Medulla oblongata (tissue), 1 donor: Measurements from ENCODE around the gene TUBB3.
A peak's percentile ranks its signal among the peaks of the same experiment; 100 is the strongest.
"Not testable (repeated sequence)": the region's sequence is repeated elsewhere in the genome, so short reads cannot be mapped to it uniquely, and the experiment has no call there.

Experiments used
- DNase-seq: peaks from one replicate; pipeline ENCODE4 v3.0.0-alpha.2; 2015; ENCODE audit errors: extremely low spot score

The TUBB3 gene

DNA sequence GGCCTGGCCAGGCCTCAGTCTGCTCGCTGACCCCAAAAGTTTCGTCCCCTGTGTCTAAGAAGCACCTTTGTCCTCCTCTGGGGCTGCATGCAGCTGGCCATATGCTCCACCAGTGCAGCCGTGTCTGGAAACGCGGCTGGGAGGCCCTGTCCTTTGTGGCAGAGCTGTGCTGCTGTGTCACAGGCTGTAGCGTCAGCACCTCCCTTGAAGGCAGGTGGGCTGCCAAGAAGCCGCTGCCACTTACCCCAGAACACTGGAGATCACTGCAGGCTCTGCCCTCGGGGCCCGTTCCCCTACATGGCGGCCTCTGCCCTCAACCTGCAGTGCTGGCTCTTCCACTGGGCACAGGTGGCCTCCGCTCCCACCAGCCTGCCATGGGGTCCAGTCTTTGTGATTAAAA is 20.2 kb upstream of the TUBB3 start:
- no peak for DNase-seq

DNA sequence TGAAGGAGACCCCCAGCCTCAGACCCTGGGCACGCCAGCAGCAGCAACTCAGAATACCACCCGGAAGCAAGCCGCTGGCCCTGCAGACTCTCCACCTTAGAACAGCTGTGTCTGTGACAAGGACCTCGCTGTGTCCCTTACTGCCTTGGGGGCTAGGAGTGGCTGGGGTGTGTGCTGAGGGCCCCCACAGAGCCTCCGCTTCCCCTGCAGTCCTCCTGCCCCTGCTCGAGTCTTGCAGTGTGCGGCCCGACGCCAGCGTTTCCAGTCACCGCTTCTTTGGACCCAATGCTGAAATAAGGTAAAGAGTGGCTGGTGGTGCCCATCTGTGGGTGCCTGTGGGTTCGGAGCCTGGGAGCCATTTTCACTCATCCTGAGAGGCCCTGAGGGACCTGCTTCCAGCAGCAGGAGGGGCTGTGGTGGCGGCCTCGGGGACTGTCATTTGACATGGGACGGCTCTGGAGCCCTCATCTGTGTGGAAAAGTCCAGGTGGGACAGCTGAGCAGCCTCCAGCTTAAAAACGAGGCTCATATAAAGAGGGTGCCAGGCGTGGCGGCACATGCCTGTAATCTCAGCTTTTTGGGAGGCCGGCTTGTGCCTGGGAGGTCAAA is 19.1 kb upstream of the TUBB3 start:
- no peak for DNase-seq

- no peak for DNase-seq
These were observed 18.3 kb upstream of the TUBB3 start for GRCh38 chr16:89904606-89905510.

- DNase-seq, result no peak
These were observed 17.5 kb upstream of the TUBB3 start for GRCh38 chr16:89905511-89906139.

GRCh38 chr16:89906140-89907025 is 16.8 kb upstream of the TUBB3 start:
- DNase-seq, result no peak

DNA sequence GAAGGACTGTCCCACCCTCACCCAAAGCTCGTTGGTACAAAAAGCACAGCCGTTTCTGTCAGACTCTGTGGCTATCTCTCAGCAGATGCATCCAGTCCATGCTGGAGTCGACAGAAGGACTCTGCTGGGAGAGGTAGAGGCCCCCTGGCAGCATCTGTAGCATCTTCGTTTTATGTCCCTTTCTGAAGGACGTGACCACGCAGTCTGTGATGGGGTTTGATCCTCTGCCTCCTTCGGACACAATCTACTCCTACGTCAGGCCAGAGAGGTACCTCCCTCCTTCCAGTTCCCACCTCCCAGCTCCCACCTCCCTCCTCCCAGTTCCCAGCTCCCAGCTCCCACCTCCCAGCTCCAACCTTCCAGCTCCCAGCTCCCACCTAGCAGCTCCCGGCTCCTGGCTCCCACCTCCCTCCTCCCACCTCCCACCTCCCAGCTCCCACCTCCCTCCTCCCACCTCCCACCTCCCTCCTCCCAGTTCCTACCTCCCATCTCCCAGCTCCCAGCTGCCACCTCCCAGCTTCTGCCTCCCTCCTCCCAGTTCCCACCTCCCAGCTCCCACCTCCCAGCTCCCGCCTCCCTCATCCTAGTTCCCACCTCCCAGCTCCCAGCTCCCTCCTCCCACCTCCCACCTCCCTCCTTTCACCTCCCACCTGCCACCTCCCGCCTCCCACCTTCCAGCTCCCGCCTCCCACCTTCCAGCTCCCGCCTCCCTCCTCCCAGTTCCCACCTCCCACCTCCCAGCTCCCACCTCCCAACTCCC is 15.9 kb upstream of the TUBB3 start:
- DNase-seq, result no peak

DNA sequence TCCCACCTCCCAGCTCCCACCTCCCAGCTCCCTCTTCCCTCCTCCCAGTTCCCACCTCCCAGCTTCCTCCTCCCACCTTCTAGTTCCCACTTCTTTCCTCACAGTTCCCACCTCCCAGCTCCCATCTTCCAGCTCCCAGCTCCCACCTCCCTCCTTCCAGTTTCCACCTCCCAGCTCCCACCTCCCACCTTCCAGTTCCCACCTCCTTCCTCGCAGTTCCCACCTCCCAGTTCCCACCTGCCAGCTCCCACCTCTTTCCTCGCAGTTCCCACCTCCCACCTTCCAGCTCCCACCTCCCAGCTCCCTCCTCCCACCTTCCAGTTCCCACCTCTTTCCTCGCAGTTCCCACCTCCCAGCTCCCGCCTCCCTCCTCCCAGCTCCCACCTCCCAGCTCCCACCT is 14.9 kb upstream of the TUBB3 start:
- DNase-seq, result no peak

DNA sequence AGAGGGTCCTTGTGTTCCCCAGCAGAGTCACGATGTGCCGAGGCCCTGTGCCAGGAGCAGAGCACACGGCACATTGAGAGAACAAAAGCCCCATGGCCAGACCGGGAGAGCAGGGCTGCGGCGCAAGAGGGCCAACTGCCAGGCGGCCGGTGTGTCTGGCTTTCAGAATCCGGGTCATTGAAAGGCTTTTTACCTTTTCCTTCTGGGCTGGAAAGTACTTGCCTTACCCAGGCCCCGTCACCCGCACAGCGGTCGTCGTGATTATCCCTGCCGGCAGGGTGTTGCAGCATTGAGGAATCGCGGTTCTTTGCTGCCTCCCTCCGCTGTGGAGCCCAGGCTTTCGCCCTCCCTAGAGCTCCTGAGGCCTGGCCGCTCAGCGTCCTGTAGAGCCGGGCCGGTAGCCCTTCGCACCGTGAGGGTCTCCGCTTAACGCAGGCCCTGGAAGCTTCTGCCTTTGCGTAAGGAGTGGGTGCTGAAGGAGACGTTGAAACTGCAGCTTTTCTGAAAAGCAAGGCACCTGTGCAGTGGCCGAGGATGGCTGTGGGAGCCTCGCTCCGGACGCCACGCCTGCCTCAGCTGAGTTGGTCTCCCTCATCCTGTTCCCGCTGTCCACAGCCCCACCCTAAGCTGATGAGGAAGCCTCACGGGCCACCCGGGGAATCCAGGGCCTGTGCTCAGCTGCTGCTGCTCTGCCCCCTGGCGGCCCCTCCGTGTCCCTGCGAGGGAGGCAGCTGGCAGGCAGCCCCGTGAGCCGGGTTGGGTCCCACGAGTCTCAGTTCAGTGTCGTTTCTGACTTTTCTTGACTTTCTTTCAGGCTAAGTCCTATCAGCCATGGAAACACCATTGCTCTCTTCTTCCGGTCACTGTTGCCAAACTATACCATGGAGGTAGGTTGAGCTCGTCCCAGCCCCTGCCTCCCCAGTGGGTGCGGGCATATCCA is 13.1 kb upstream of the TUBB3 start:
- peak; percentile 87 for DNase-seq

GRCh38 chr16:89910717-89911354 is 12.3 kb upstream of the TUBB3 start:
- no peak for DNase-seq

GRCh38 chr16:89911375-89911774 is 11.8 kb upstream of the TUBB3 start:
- DNase-seq, result no peak

GRCh38 chr16:89912143-89912542 is 11.0 kb upstream of the TUBB3 start:
- DNase-seq, result no peak

DNA sequence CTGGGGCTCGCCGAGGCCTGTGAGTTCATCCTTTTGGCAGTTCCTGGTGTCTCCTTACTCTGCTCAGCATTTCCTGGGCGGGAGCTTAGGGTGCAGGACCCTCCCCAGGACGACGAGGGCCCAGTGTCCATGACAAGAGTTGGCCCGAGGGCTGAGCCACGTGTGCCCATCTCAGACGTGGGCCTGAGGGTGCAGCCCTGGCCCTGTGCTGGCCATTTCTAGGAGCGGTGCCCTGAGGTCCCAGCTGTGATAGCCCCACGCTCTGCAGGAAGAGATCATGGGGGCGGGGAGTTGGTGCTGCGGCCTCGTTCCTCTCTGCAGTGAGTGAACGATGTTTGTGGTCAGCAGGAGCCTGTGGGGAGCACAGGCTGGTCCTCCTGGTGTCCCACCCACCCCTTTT is 10.5 kb upstream of the TUBB3 start:
- no peak for DNase-seq

DNA sequence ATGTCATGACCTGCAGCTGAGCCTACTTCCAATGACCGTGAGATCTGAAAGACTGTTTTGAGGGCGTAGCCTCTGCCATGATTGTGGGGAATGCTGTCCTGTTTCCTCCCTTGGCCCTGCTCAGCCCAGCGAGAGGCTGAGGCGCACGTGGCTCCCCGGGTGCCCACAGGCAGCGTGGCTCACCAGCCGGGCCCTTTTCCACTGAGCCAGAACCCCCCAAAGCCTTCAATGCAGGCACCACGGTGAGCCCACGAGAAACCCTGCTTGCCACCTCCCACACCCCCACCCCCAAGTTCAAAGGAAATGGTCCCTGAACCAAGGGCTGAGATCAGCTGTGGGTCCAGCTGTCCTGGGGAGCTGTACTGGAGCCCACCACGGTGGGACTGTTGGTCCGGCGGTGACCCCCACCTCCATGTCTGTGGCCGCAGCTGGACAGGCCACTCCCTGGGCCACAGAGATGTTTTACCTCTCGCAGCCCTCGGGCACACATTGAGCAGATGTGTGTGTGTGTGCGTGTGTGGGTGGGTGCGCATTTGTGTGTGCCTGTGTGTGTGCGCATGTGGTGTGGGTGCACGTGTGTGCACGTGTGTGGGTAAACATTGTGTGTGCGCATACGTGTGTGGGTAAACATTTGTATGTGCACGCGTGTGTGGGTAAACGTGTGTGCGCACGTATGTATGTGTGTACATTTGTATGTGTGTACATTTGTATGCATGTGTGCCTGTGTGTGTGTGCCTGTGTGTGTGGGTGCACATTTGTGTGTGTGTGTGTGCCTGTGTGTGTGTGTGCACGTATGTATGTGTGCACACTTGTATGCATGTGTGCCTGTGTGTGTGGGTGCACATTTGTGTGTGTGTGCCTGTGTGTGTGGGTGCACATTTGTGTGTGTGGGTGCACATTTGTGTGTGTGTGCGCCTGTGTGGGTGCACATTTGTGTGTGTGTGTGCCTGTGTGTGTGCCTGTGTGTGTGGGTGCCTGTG is 9.4 kb upstream of the TUBB3 start:
- no peak for DNase-seq

- not testable (repeated sequence) for DNase-seq
These were observed 8.4 kb upstream of the TUBB3 start for GRCh38 chr16:89914642-89915285.

DNA sequence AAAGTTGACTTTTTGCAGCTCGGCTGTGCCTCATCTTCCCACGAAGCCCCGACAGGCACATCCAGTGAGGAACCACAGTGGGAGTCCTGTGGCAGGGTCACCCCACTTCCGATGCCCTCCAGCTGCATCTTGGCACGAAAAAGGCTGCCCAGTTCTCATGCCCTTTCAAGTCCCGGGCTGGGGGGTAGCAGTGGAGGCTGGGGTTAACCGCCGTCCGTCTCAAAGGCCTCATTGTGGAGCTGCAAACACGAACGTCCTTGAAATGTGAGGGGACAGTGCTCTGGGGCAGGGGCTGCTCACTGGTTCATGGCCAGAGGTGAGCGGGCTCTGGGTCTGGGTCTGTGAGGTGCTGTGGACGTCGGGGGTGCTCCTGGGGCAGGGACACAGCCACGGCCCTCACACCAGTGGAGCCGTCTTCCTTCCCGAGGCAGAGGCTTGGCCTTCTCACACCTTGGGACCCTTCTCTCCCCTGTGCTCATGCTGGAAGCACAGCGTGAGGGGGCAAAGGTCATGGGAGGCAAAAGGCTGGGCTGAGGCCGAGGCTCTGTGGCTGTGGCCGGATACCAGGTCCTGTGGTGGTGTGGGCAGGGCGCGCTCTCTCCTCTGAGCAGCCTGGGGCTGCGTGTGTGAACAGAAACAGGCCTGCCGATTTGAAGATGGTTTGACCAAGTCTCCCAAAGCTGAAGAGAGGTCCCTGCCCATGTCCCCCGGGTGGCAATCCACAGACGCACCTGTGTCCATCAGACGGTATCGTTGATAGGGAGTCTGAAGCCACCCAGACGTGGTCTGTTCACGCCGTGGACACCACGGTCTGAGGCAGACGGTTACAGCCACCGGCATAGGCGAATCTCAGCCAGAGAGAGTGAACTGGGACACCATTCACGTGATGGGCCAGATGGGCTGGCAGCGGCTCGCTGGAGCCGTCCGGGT is 7.6 kb upstream of the TUBB3 start:
- no peak for DNase-seq

- DNase-seq, result no peak
These were observed 5.2 kb upstream of the TUBB3 start for GRCh38 chr16:89917773-89918452.
